Heart right ventricle (tissue), 16 donors: ENCODE results near the gene LRRC72. TPM values are rescaled to one million over a fixed set of nuclear protein-coding genes. Genes with fewer than 3 reads are reported as not detected.

Experiments used
- ATAC-seq, 8 donors: fragments of 200-7000 bp; cut with Tn5 transposase; one replicate each; pipeline ENCODE4 v1.9.1; 2020; ENCODE audit warnings: mild to moderate bottlenecking in 8 of 8, moderate library complexity in 8 of 8, moderate number of reproducible peaks in 1 of 8
- DNase-seq, 2 donors: peaks; one replicate each; pipeline ENCODE4 v3.0.0-alpha.2; 2020
- H3K27ac ChIP-seq, 10 donors: fragments of 200-600 bp; sonication (generic) in 2 of 10; one replicate each; pipeline versions ENCODE4 v1.5.0 to v1.8.0; 2020 to 2022; ENCODE audit warnings: mild to moderate bottlenecking in 3 of 10
- H3K27me3 ChIP-seq, 7 donors: fragments of 200-600 bp; one replicate each; pipeline ENCODE4 v1.8.0; 2021 to 2022; ENCODE audit warnings: mild to moderate bottlenecking in 2 of 7
- H3K36me3 ChIP-seq, 9 donors: fragments of 200-600 bp; sonication (generic) in 1 of 9; one replicate each; pipeline versions ENCODE4 v1.5.0 to v1.8.0; 2020 to 2022; ENCODE audit warnings: mild to moderate bottlenecking in 2 of 9
- H3K4me1 ChIP-seq, 9 donors: fragments of 200-600 bp; sonication (generic) in 1 of 9; one replicate each; pipeline versions ENCODE4 v1.5.0 to v1.8.0; 2020 to 2022; ENCODE audit warnings: mild to moderate bottlenecking in 4 of 9
- H3K4me3 ChIP-seq, 10 donors: fragments of 200-600 bp; sonication (generic) in 2 of 10; one replicate each; pipeline versions ENCODE4 v1.5.0 to v1.8.0; 2020 to 2022; ENCODE audit warnings: mild to moderate bottlenecking in 7 of 10, moderate library complexity in 2 of 10
- H3K9me3 ChIP-seq, 11 donors: fragments of 200-600 bp in 10 of 11; sonication (generic) in 2 of 11; one replicate each; pipeline versions ENCODE4 v1.5.0 to v1.8.0; 2013 to 2022; ENCODE audit warnings: mild to moderate bottlenecking in 2 of 11, control low read depth in 1 of 11, moderate library complexity in 1 of 11
- CTCF ChIP-seq, 9 donors: fragments of 200-600 bp; sonication (generic) in 2 of 9; IDR thresholded peaks; one replicate each; pipeline versions ENCODE4 v1.5.0 to v1.8.0; 2021 to 2022; ENCODE audit warnings: antibody characterized with exemption in 9 of 9, mild to moderate bottlenecking in 5 of 9, moderate library complexity in 1 of 9
- WGBS, 2 donors: extraction: QIAGEN DNeasy Blood & Tissue Kit; methylation state at CpG; one replicate each; pipeline ENCODE4 v1.1.7; 2013; ENCODE audit warnings: inconsistent platforms in 1 of 2; 5-methylcytosine and 5-hydroxymethylcytosine counted together
- intact Hi-C, 10 donors: fragments of 100-400 bp; cut with DNase I; formaldehyde crosslinking; loops; one replicate each; pipeline versions ENCODE4 v1.11.1 to v1.14.2; 2022
- polyA plus RNA-seq, 2 donors: library from polyadenylated mRNA; stranded (reverse); fragments of 200-250 nt; gene quantifications; one replicate each; pipeline ENCODE4 v1.2.3, GENCODE V29; 2013
- total RNA-seq, 10 donors: library from RNA; stranded (reverse); fragmentation: NEBNext Ultra II Directional in 3 of 10; extraction: Animal tissue kit (Norgen Biotek cat#: 25700) in 3 of 10; gene quantifications; one replicate each; pipeline versions ENCODE4 v1.2.1 to v1.2.4, GENCODE V29; 2021 to 2023
- donor health status: Arrhythmogenic right ventricular cardiomyopathy.
- donor health status: ischemic (EF 13 %, LVEDD 7.1; RV severe dilation, severe dysfunction).
- donor health status: healthy with polysubstance abuse.
- donor health status: DM: no; HTN: yes; CAD: no.
- donor health status: DM: no; HTN: no; CAD: no.
- donor health status: ischemic (EF 25% LVEDD 6.9; RV normal size, moderate dysfunction).
- donor health status: ischemic (EF 25% LVEDD 5.7; RV mildly dilated, moderate dysfunction).
- donor health status: healthy.
- donor health status: DM: yes; HTN: yes; CAD: no.
- donor health status: Ischemic cardiomyopathy.
- donor health status: ischemic (EF 35%, LVEDD 5.7; RV mildly dilated, moderate dysfunction).
- donor health status: nonischemic (EF 11% LVEDD 7.7; RV severe dilation, severe dysfunction).
- donor health status: DM: yes; HTN: yes; CAD: no.
- donor health status: PGD.
- donor health status: ischemic (EF 29% LVEDD 5.4; RV normal size, mild dysfunction).
- donor health status: nonischemic (EF 23%, LVEDD 6.1; RV moderate dilation, normal function).

The LRRC72 gene
- total and polyA plus RNA-seq, 12 donors = not detected

DNA sequence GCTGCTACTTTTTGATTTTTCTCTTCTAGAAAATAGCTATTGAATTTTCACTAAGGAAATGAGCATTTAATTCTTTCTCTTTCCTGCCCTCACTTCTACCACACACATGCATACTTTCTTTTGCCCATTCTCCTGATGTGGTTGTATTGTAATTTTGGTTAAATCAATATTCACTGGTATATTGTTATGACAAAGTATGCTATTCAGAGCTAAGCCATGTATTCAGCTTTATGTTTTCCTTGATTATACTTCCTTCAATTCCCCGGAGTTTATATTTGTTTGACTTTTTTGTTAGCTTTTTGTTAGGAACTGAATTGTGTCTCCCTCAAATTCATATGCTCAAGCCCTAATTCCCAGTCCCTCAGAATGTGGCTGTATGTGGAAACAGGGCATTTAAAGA lies 24.0 kb downstream of the LRRC72 start:
- intact Hi-C loops = loop anchor here in 1 of 10 donors (10.0 kb wide), 1 partner anchor 116 kb away; no protein-coding TSS in a partner anchor
- H3K27me3 ChIP-seq = no peaks in the 10 kb centered on the region
- DNase-seq (no peak), ATAC-seq (no peak)
- peaks cover 0 to 6% (median 0%) of the 10 kb centered on the region in 9 donors for H3K4me1 ChIP-seq
- H3K36me3 ChIP-seq = no peaks in the 10 kb centered on the region
- 81 to 90% methylated on average over 1 of the region's 1 CpG for WGBS, 2 donors
- no peak overlapping the region for H3K27ac ChIP-seq
- no peak overlapping the region for H3K4me3 ChIP-seq
- TF ChIP-seq CTCF (IDR thresholded peaks at IDR 0.05) = no peak
- H3K9me3 ChIP-seq = no peaks in the 10 kb centered on the region

DNA sequence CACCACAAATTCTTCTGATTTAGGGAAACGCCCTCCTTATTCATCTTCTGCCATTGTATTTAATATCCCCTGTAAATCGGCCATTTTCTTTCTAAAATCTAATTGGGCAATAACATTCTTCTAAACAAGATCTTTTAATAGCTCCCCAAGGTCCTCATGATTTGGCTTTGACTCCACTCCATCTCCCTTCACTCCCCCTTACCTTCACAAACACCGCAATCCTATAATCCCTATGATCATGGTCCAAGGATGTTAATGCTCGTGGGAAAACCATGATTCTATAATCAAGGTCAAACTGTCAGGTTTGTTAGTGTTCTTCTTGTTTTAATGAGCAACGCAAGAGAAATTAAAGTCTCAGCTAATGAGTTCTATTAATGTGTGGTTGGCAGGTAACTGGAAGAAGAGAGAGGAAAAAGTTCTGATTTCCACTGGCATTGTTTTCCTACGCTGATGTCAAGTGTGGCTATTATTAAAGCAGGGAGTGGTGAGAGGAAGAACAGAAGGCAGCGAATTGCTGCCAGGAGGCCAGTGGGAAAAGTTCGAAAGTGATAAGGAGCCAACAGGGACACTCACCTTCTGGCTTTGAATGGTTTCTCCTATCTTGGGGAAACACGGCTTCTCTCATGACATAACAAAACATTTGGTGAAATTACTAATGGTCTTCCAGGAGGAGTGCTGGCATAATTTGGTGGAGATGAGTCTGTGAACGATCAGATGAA lies 28.1 kb downstream of the LRRC72 start:
- Histone ChIP-seq H3K27ac (peak overlapping the region in 8 of 10 donors; percentile 17 to 73 (median 63)), H3K9me3 (no peaks in the 10 kb centered on the region), H3K4me1 (peaks cover 0 to 6% (median 0%) of the 10 kb centered on the region in 9 donors), H3K4me3 (no peak overlapping the region), H3K36me3 (no peaks in the 10 kb centered on the region), H3K27me3 (no peaks in the 10 kb centered on the region)
- DNase-seq (peak in 1 of 2 donors; percentile 34), ATAC-seq (peak; percentile 78 to 98 (median 94))
- intact Hi-C loops = loop anchor here in 2 of 10 donors (5.0 to 10.0 kb wide), 2 partner anchors 120 to 132 kb away; partner anchors contain the start of gene CRPPA (in 1 of the 2)
- WGBS, 2 donors = 41 to 53% methylated on average over 10 of the region's 10 CpGs
- no peak for TF ChIP-seq CTCF (IDR thresholded peaks at IDR 0.05)

DNA sequence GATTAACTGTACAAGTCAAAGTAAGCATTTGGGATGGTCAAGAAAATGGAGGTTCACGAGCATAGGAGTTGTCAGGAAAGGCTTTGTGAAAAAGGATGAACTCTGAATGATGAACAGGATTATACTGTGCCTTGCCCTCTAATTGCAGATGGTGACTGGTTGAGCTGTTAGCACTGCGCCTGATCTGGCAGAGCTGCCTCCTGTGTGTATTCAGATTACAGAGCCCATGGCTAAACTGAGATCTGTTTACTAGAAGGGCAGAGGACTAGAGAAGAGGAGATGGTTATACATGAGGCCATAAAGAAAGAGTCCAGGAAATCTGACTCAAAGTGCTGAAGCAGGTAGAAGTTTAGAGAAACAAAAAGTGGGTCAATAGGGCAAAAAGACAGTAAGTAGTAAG lies 29.7 kb downstream of the LRRC72 start:
- DNase-seq = no peak
- Histone ChIP-seq H3K9me3 (no peaks in the 10 kb centered on the region), H3K4me1 (peaks cover 0 to 6% (median 0%) of the 10 kb centered on the region in 9 donors), H3K4me3 (no peak overlapping the region), H3K27ac (peak overlapping the region in 1 of 10 donors; percentile 14), H3K36me3 (no peaks in the 10 kb centered on the region), H3K27me3 (no peaks in the 10 kb centered on the region)
- intact Hi-C loops = loop anchor here in 2 of 10 donors (5.0 to 10.0 kb wide), 2 partner anchors 122 to 134 kb away; partner anchors contain the start of gene CRPPA (in 1 of the 2)
- no peak for TF ChIP-seq CTCF (IDR thresholded peaks at IDR 0.05)
- peak in 1 of 8 donors; percentile 59 for ATAC-seq
- WGBS, 2 donors = 89 to 92% methylated on average over 2 of the region's 2 CpGs

DNA sequence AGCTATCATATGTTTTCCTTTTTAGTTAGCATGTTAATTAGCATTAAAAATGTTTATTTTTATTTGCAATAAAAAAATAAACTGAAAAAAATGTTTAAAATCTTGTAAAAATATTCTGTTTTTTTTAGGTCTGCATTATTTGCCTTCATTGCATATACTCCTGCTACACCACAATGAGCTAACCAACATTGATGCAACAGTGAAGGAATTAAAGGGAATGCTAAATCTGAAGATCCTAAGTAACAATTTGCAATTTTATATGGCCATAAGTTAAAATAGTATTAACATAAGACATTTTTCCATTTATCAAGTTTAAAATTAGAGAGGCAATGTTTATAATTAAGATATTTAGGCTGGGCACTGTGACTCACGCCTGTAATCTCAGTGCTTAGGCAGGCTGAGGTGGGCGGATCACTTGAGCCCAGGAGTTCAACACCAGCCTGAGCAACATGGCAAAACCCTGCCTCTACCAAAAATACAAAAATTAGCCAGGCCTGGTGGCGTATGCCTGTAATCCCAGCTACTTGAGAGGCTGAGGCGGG lies 32.2 kb downstream of the LRRC72 start:
- 88 to 94% methylated on average over 4 of the region's 4 CpGs for WGBS, 2 donors
- H3K36me3 ChIP-seq = no peaks in the 10 kb centered on the region
- H3K4me1 ChIP-seq = peaks cover 0 to 6% (median 0%) of the 10 kb centered on the region in 9 donors
- H3K4me3 ChIP-seq = no peak overlapping the region
- ATAC-seq (no peak), DNase-seq (no peak)
- TF ChIP-seq CTCF (IDR thresholded peaks at IDR 0.05) = no peak
- intact Hi-C loops = loop anchor here in 2 of 10 donors (5.0 to 10.0 kb wide), 2 partner anchors 124 to 137 kb away; partner anchors contain the start of gene CRPPA (in 1 of the 2)
- H3K27me3 ChIP-seq = no peaks in the 10 kb centered on the region
- H3K27ac ChIP-seq = no peak overlapping the region
- no peaks in the 10 kb centered on the region for H3K9me3 ChIP-seq
